ENCODE results near the gene SERPINB7.

SERPINB7 gene

DNA sequence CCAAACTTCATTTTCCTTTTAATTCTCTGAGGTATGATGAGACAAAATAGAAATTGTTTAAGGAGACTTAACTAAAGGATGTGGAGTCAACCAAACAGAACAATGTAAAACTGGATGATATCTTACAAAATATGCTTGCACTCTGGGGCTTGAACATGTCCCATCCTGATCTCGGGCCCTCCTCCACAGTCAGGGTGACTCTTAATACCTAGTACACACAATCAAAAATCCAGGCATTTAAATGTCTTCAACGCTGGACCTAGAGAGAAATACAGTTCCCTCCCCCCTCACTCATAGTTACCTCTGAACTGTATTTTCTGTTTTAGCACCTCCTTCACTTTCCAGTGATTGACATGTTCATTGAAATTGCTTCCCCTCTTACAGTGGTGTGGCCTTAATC, 75.4 kb downstream of the SERPINB7 start:
- Histone ChIP-seq H2AFZ (ENCODE audit: low read depth) (no peak overlapping the region), H3K27me3 (ENCODE audit: insufficient read depth, low read depth) (no peaks in the 10 kb centered on the region), H3K27ac (no peak overlapping the region), H3K36me3 (ENCODE audit: insufficient read depth) (no peaks in the 10 kb centered on the region), H3K4me2 (no peak overlapping the region), H3K4me3 (IDR thresholded peaks at IDR 0.05; ENCODE audit: insufficient read depth, low read depth, low read length) (no peak overlapping the region), H3K79me2 (ENCODE audit: insufficient read depth, low read depth) (no peaks in the 10 kb centered on the region), H4K20me1 (ENCODE audit: insufficient read depth) (no peaks in the 10 kb centered on the region), H3K9ac (no peak overlapping the region), H3K4me1 (ENCODE audit: low read depth, poor library complexity, severe bottlenecking) (no peaks in the 10 kb centered on the region)
- TF ChIP-seq CTCF (conservative IDR thresholded peaks at IDR 0.05; ENCODE audit: low read depth, low read length) = no peak

All from KMS-11 (cell line).